ACC112 (cell line): Measurements from ENCODE around the gene PRDM8.

Source experiments
- H2AFZ ChIP-seq: fragments of 200-600 bp; sonication (generic); one replicate; pipeline ENCODE4 v1.6.0; 2017; ENCODE audit warnings: antibody characterized with exemption, low read length; ENCODE audit not compliant: unreplicated experiment
- H3K27ac ChIP-seq: fragments of 200-600 bp; sonication (generic); 2 replicates; pipeline ENCODE4 v1.5.1; 2014; ENCODE audit warnings: low read depth, mild to moderate bottlenecking, antibody characterized with exemption, low read length, moderate library complexity
- H3K27me3 ChIP-seq: fragments of 200-600 bp; sonication (generic); 2 replicates; pipeline ENCODE4 v1.6.1; 2014; ENCODE audit warnings: mild to moderate bottlenecking, antibody characterized with exemption, low read length, moderate library complexity, mixed read lengths; ENCODE audit not compliant: insufficient read depth
- H3K36me3 ChIP-seq: fragments of 200-600 bp; sonication (generic); 2 replicates; pipeline ENCODE4 v1.6.1; 2016; ENCODE audit warnings: mild to moderate bottlenecking, antibody characterized with exemption, low read length, moderate library complexity, mixed read lengths; ENCODE audit not compliant: insufficient read depth
- H3K4me1 ChIP-seq: fragments of 200-600 bp; sonication (generic); one replicate; pipeline ENCODE4 v1.6.1; 2016; ENCODE audit warnings: low read length, mixed read lengths; ENCODE audit not compliant: insufficient read depth, unreplicated experiment, control insufficient read depth
- H3K4me3 ChIP-seq: fragments of 200-600 bp; sonication (generic); 2 replicates; pipeline ENCODE4 v1.5.1; 2014; ENCODE audit warnings: mild to moderate bottlenecking, low read depth, low read length
- H3K79me2 ChIP-seq: fragments of 200-600 bp; sonication (generic); one replicate; pipeline ENCODE4 v1.6.0; 2016; ENCODE audit warnings: low read length; ENCODE audit not compliant: control insufficient read depth, unreplicated experiment, insufficient read depth

PRDM8 gene

DNA sequence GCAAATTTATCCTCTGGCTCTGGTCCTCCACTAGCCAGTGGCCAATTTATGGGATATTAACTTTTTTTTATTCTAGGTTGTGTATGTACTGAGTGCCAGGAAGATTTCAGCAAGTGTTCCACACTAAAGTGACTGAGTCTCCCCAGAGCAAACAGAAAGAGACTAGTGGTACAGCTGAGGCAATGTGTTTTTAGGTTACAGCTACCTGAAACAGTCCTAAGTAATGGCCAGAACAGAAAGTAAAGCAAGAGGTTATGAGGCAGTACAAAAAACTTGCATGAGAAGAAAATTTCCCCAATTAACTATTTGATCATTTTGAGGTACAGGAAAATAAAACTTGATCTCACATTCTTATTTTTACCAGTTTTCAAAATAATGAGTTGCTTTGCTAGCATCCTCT, 31.2 kb downstream of the PRDM8 start:
- Histone ChIP-seq H3K4me1 (peaks cover 24% of the 10 kb centered on the region), H3K79me2 (no peaks in the 10 kb centered on the region), H3K36me3 (no peaks in the 10 kb centered on the region), H3K27ac (no peak overlapping the region), H3K27me3 (no peaks in the 10 kb centered on the region), H3K4me3 (no peak overlapping the region), H2AFZ (no peak overlapping the region)

GRCh38 chr4:80229128-80229527, 31.8 kb downstream of the PRDM8 start:
- H3K4me3 ChIP-seq = no peak overlapping the region

DNA sequence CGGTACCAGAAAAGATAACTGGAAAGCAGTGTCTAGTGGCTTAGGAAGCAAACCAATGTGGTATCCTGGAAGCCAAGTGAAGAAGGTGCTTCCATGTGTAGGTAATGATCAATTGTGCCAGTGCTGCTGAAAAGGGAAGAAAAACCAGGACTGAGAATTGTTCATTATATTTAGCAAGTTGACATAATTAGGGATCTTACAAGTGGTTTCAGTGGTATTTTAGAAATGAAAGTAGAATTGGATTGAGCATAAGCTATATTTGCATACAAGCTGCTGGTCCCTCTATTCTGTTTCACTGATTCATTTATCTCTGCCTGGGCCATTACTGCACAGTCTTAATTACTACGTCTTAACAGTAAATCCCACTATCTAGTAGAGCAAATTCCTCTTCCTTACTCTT, 32.3 kb downstream of the PRDM8 start:
- Histone ChIP-seq H3K36me3 (no peaks in the 10 kb centered on the region), H3K4me3 (no peak overlapping the region), H3K4me1 (peaks cover 35% of the 10 kb centered on the region), H3K79me2 (no peaks in the 10 kb centered on the region), H2AFZ (no peak overlapping the region), H3K27ac (no peak overlapping the region), H3K27me3 (no peaks in the 10 kb centered on the region)

More at GRCh38 chr4:80229128-80229527, 31.8 kb downstream of the PRDM8 start:
- no peaks in the 10 kb centered on the region for H3K79me2 ChIP-seq
- H2AFZ ChIP-seq = no peak overlapping the region
- H3K4me1 ChIP-seq = peaks cover 30% of the 10 kb centered on the region
- H3K36me3 ChIP-seq = no peaks in the 10 kb centered on the region
- no peak overlapping the region for H3K27ac ChIP-seq
- H3K27me3 ChIP-seq = no peaks in the 10 kb centered on the region

DNA sequence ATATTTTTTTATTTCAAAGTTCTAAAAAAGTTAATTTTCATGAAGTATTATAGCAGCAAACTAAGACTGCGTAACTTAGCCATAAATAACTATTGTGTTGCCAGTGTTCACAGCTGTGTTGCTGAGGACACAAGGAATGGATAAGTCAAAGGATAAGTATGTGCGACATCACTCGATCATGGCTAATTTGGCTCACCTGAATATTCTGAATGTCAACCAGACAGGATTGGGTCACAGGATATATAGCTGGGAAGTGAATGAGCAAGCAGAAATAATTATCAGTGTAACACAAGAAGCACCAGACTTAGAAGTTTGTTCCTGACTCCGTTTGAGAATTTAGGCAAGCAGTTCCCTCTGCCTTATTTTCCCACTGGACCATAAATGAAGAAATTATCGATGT, 33.9 kb downstream of the PRDM8 start:
- Histone ChIP-seq H2AFZ (no peak overlapping the region), H3K27me3 (no peaks in the 10 kb centered on the region), H3K79me2 (no peaks in the 10 kb centered on the region), H3K4me3 (no peak overlapping the region), H3K27ac (no peak overlapping the region), H3K4me1 (peaks cover 46% of the 10 kb centered on the region), H3K36me3 (no peaks in the 10 kb centered on the region)

DNA sequence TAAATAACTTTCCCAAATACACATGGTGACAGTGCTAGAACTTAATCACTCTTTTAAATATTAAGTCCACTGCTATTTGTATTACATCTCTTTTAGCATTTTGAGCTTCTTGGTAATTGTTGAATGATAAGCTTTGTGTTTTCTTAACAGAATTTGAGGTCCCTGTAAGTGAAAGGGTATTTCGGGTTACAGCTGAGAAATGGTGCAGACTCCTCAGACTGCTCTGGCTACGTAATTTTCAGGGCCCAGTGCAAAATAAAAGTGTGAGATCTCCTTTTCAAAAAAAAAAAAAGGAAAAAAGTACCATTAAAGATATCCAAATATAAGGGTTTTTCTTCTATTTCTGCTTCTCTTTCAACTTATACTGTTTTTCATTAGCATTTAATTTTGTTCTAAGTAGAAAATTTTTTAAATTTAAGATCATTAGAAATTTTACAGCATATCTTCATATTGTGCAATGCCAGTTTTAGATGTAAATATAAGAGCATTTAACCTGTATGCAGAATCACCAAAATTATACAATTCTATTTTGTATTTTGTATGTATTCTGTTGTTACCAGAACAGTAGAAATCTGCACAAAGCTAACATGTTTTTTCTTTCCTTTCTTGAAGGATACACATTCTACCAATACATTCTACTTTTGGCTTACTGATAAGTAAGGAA, 35.5 kb downstream of the PRDM8 start:
- no peaks in the 10 kb centered on the region for H3K36me3 ChIP-seq
- no peaks in the 10 kb centered on the region for H3K27me3 ChIP-seq
- peak overlapping the region; percentile 53; the same call in 1 of the 2 replicates for H3K4me3 ChIP-seq
- peak overlapping the region; percentile 87 for H2AFZ ChIP-seq
- no peak overlapping the region for H3K27ac ChIP-seq
- no peaks in the 10 kb centered on the region for H3K79me2 ChIP-seq
- H3K4me1 ChIP-seq = peaks cover 61% of the 10 kb centered on the region

DNA sequence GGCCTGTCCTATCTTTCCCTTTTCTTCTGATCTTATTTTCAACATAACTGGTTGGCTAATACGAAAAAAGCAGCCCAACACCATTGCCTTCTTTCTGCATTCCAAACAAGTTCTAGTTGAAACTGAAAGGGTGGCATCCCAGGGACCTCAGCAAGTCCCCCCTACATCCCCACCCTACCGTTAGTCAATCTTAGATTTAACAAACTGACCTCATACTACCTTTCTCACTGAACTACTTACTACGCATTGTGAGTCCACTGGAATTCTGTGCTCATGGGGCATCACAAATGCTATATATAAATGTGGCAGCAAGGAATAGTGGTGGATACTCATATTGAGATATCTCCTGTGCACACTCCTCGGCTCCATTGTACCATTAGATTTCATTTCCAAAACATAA, 36.1 kb downstream of the PRDM8 start:
- no peak overlapping the region for H3K27ac ChIP-seq
- no peak overlapping the region for H3K4me3 ChIP-seq
- no peaks in the 10 kb centered on the region for H3K27me3 ChIP-seq
- no peak overlapping the region for H2AFZ ChIP-seq
- no peaks in the 10 kb centered on the region for H3K79me2 ChIP-seq
- peaks cover 65% of the 10 kb centered on the region for H3K4me1 ChIP-seq
- H3K36me3 ChIP-seq = no peaks in the 10 kb centered on the region

- H3K36me3 ChIP-seq = no peaks in the 10 kb centered on the region
- H2AFZ ChIP-seq = peak overlapping the region; percentile 98
- H3K4me1 ChIP-seq = peaks cover 83% of the 10 kb centered on the region
- peak overlapping the region; percentile 84 for H3K27ac ChIP-seq
- no peaks in the 10 kb centered on the region for H3K79me2 ChIP-seq
- H3K27me3 ChIP-seq = no peaks in the 10 kb centered on the region
- H3K4me3 ChIP-seq = no peak overlapping the region; the same call in 1 of the 2 replicates
Observed at GRCh38 chr4:80235451-80235850, 38.1 kb downstream of the PRDM8 start.

- Histone ChIP-seq H3K4me3 (peak overlapping the region; percentile 49), H3K36me3 (no peaks in the 10 kb centered on the region), H2AFZ (peak overlapping the region; percentile 86), H3K27ac (peak overlapping the region; percentile 94), H3K27me3 (no peaks in the 10 kb centered on the region), H3K79me2 (no peaks in the 10 kb centered on the region), H3K4me1 (peaks cover 80% of the 10 kb centered on the region)
Observed at GRCh38 chr4:80237992-80238391, 40.7 kb downstream of the PRDM8 start.

DNA sequence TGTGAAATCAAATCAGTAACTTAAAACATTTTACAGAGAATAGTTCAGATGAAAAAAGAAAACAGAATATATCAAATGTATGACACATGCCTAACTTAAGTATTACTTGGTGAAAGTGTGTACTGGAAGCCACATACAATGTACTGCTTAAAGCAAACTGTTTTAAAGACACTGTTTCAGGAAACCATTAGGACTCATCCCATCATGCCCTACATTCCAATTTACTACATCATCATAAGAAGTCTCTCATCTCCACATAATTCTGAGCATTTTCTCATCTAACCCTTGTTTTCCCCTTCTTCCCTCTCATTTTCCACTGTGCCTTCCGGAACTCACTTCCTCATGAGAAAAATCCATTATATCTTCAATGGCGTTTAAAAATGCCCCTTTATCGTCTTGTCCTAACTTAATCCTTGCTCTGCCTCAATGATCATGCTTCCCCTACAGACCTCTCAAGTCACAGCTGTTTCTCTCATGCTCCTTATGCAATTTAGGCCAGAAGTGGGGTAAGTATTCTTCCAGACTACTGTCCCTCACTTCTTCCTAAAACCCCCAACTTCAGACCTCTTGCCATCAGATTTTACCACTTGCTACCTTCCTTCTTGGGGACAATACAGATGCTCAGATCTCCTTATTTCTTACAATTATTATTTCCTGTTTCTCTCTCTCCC, 42.3 kb downstream of the PRDM8 start:
- H3K27me3 ChIP-seq = no peaks in the 10 kb centered on the region
- no peaks in the 10 kb centered on the region for H3K79me2 ChIP-seq
- H2AFZ ChIP-seq = peak overlapping the region; percentile 53
- no peaks in the 10 kb centered on the region for H3K36me3 ChIP-seq
- H3K4me3 ChIP-seq = no peak overlapping the region
- H3K27ac ChIP-seq = peak overlapping the region; percentile 94
- peaks cover 66% of the 10 kb centered on the region for H3K4me1 ChIP-seq

GRCh38 chr4:80240976-80241375, 43.7 kb downstream of the PRDM8 start:
- Histone ChIP-seq H3K4me3 (peak overlapping the region; percentile 15), H3K27ac (peak overlapping the region; percentile 43), H3K27me3 (no peaks in the 10 kb centered on the region), H3K4me1 (peaks cover 54% of the 10 kb centered on the region), H3K36me3 (no peaks in the 10 kb centered on the region), H3K79me2 (no peaks in the 10 kb centered on the region), H2AFZ (peak overlapping the region; percentile 53)
